T-cell (primary cell): ENCODE data around the gene CASP10. TPM values are rescaled to one million over a fixed set of nuclear protein-coding genes. Genes with fewer than 3 reads are reported as not detected.

ENCODE experiments used
- ATAC-seq, 4 experiments: fragments of 200-7000 bp in 3 of 4; fragments of 150-1000 bp in 1 of 4; cut with Tn5 transposase; replicated peaks in 1 of 4; 1 replicate in 3 of 4; 2 replicates in 1 of 4; pipeline ENCODE4 v1.10.0; 2021; ENCODE audit warnings: moderate library complexity in 3 of 4, mild to moderate bottlenecking in 2 of 4, moderate number of reproducible peaks in 1 of 4
- CTCF ChIA-PET, 2 donors: fragments of 300-600 bp; sonication (Branson Sonifier 250); formaldehyde crosslinking; loops; one replicate each; lab custom pipeline; 2022; ENCODE audit warnings: antibody characterized with exemption in 2 of 2; lab: Charles Lee
- POLR2A ChIA-PET, 2 donors: fragments of 300-600 bp; sonication (Branson Sonifier 250); formaldehyde crosslinking; loops; one replicate each; lab custom pipeline; 2022; ENCODE audit warnings: antibody characterized with exemption in 2 of 2; lab: Charles Lee
- DNase-seq, 35 experiments: peaks; one replicate each; pipeline versions ENCODE4 v3.0.0 to v3.0.0-alpha.2; 2013 to 2023
- H3K27ac ChIP-seq: one replicate; pipeline ENCODE4 v1.5.1; 2013; ENCODE audit warnings: low read length
- H3K27me3 ChIP-seq, 2 experiments: replicated peaks in 1 of 2; 1 replicate in 1 of 2; 2 replicates in 1 of 2; pipeline versions ENCODE4 v1.6.1 to v1.7.0; 2013; ENCODE audit warnings: low read length in 1 of 2, mixed read lengths in 1 of 2; ENCODE audit not compliant: control insufficient read depth in 2 of 2, insufficient read depth in 2 of 2; ENCODE audit errors: extremely low read depth in 1 of 2
- H3K36me3 ChIP-seq, 2 donors: 1 replicate in 1 of 2; 2 replicates in 1 of 2; pipeline versions ENCODE4 v1.6.1 to v1.7.0; 2013; ENCODE audit warnings: low read length in 1 of 2; ENCODE audit not compliant: control insufficient read depth in 2 of 2, insufficient read depth in 1 of 2; ENCODE audit errors: extremely low read depth in 1 of 2
- H3K4me1 ChIP-seq, 2 experiments: 1 replicate in 1 of 2; 2 replicates in 1 of 2; pipeline versions ENCODE4 v1.6.1 to v1.7.0; 2013; ENCODE audit warnings: low read length in 2 of 2, mixed read lengths in 1 of 2; ENCODE audit not compliant: insufficient read depth in 2 of 2, control insufficient read depth in 1 of 2; ENCODE audit errors: extremely low read depth in 1 of 2
- H3K4me3 ChIP-seq, 2 donors: 1 replicate in 1 of 2; 2 replicates in 1 of 2; pipeline versions ENCODE4 v1.5.1 to v1.7.0; 2013; ENCODE audit warnings: mild to moderate bottlenecking in 2 of 2, low read length in 1 of 2, moderate library complexity in 1 of 2; ENCODE audit not compliant: control insufficient read depth in 1 of 2; ENCODE audit errors: extremely low read depth in 1 of 2
- H3K9me3 ChIP-seq: 2 replicates; pipeline ENCODE4 v1.7.0; 2013
- H3K27ac Mint-ChIP-seq, 2 donors: one replicate each; pipeline ENCODE4 v1.8.0; 2020 to 2021; ENCODE audit warnings: mild to moderate bottlenecking in 2 of 2, mixed read lengths in 2 of 2
- H3K27me3 Mint-ChIP-seq, 2 donors: one replicate each; pipeline ENCODE4 v1.8.0; 2021 to 2022; ENCODE audit warnings: mixed read lengths in 2 of 2
- H3K36me3 Mint-ChIP-seq: one replicate; pipeline ENCODE4 v1.8.0; 2021; ENCODE audit warnings: mixed read lengths
- H3K4me1 Mint-ChIP-seq, 3 donors: one replicate each; pipeline ENCODE4 v1.8.0; 2020 to 2022; ENCODE audit warnings: mixed read lengths in 3 of 3, mild to moderate bottlenecking in 1 of 3
- H3K4me3 Mint-ChIP-seq, 3 donors: one replicate each; pipeline ENCODE4 v1.8.0; 2020 to 2022; ENCODE audit warnings: mild to moderate bottlenecking in 3 of 3, mixed read lengths in 3 of 3, moderate library complexity in 3 of 3
- H3K9me3 Mint-ChIP-seq, 3 donors: one replicate each; pipeline ENCODE4 v1.8.0; 2020 to 2022; ENCODE audit warnings: mixed read lengths in 3 of 3
- WGBS: methylation state at CpG from one replicate; pipeline ENCODE4 v1.1.5; 2013; ENCODE audit warnings: missing lambda C conversion rate; ENCODE audit not compliant: insufficient coverage; 5-methylcytosine and 5-hydroxymethylcytosine counted together
- total RNA-seq, 35 experiments: library from RNA in 6 of 35; stranded (reverse) in 6 of 35; fragments of 120-200 nt in 1 of 35; gene quantifications; one replicate each; pipeline versions ENCODE4 v1.2.1 to v1.2.4 and lab custom pipeline; 2013 to 2026

Gene CASP10
- total RNA-seq, 5 donors from 2014 or later (not counting 1 experiment from before 2014, with no cell fraction given), result 23.3 to 46.4 (median 29.2) TPM

DNA sequence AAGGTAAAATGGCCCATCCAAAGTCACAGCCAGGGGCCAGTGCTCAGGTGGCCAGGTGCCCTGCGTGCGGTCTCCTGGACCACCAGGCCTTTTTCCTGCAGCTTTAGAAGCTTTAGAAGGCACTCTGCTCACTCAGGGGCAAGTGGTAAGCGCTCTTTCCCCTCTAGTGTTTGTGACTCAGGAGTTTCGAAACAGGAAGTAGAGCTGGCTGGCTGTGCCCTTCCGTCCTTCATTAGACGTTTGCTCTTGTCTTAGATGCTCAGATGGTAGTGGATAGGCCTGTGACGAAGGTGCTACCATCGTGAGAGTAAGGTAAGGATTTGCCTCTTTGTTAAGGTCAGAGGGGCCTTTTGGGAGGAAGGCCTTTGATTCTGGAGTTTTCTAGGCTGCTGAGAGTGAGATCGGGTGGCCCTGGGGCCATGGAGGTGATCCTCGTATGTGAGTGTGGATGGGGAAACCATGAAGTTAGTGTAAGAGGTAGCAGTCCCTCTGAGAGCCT, 77.4 kb downstream of the CASP10 start, which contains the start of gene CASP8:
Gene CASP8 (plus strand): TSS at position 235 of the 499 bp plus-strand sequence. CDS start 5,951 bp downstream, outside the sequence.
- Histone ChIP-seq H3K27me3 (no peaks in the 10 kb centered on the region), H3K36me3 (no peaks in the 10 kb centered on the region), H3K27ac (peak within 1 kb of the TSS; percentile 99), H3K4me1 (peaks cover 49 to 65% of the 10 kb centered on the region in 2 experiments), H3K4me3 (peak within 1 kb of the TSS; percentile 66 to 72), H3K9me3 (no peaks in the 10 kb centered on the region)
- Mint-ChIP-seq H3K4me3 (peak within 1 kb of the TSS; percentile 92 to 100 (median 97)), H3K27ac (peak within 1 kb of the TSS; percentile 99), H3K36me3 (peaks cover 24% of the 10 kb centered on the region), H3K9me3 (no peaks in the 10 kb centered on the region), H3K4me1 (peaks cover 73 to 88% (median 76%) of the 10 kb centered on the region in 3 donors), H3K27me3 (no peaks in the 10 kb centered on the region)
- POLR2A ChIA-PET, result interaction anchor here (0.5 to 5.1 kb wide), 7 partner anchors 13 to 520 kb away, joined by 3 to 32 read pairs (median 5); partner anchors contain the start of gene ALS2 (in 1 of the 2)
- peak; percentile 41 to 86 (median 63) for DNase-seq
- CTCF ChIA-PET, result interaction anchor here (0.6 to 7.2 kb wide), 12 partner anchors 9 to 191 kb away, joined by 3 to 89 read pairs (median 5); no protein-coding TSS in a partner anchor
- 0% methylated on average over 9 of the region's 10 CpGs for WGBS
- ATAC-seq, result peak; percentile 15 to 45 (median 36)

DNA sequence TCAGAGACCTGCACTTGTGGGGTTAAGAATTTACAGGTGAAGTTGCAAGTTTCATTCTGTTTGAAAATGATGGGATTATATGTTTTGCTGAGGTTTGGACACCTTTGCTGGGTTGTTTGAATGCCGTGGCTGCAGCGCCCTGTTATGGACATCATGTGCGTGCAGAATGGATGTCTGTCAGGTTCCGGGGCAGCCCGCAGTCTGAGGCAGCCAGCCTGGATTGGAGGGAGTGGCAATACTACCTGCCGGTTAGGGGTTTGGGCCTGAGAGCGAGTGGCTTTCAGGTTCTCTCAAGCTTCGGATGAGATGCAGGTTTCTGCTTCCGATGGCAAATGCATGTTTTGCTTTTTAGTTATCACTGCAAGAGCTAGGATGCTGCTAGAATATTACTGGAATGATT, 78.5 kb downstream of the CASP10 start:
- Mint-ChIP-seq H3K4me3 (peak overlapping the region; percentile 92 to 100 (median 97)), H3K36me3 (peaks cover 33% of the 10 kb centered on the region), H3K9me3 (no peaks in the 10 kb centered on the region), H3K27me3 (no peaks in the 10 kb centered on the region), H3K27ac (peak overlapping the region; percentile 98 to 99), H3K4me1 (peaks cover 74 to 89% (median 78%) of the 10 kb centered on the region in 3 donors)
- 4% methylated on average over 8 of the region's 9 CpGs for WGBS
- H3K36me3 ChIP-seq, result peaks cover 0 to 6% of the 10 kb centered on the region in 2 donors
- ChIA-PET CTCF (interaction anchor here (0.7 to 7.2 kb wide), 11 partner anchors 8 to 124 kb away, joined by 3 to 89 read pairs (median 4); no protein-coding TSS in a partner anchor), POLR2A (interaction anchor here (0.7 to 5.1 kb wide), 9 partner anchors 8 to 397 kb away, joined by 3 to 32 read pairs (median 5); partner anchors contain the start of gene CLK1 (in 1 of the 2))
- peak overlapping the region; percentile 41 to 66 for H3K4me3 ChIP-seq
- DNase-seq (peak in 34 of 35 experiments; percentile 23 to 73 (median 49)), ATAC-seq (peak in 3 of 4 experiments; percentile 6 to 11 (median 9))
- no peaks in the 10 kb centered on the region for H3K27me3 ChIP-seq
- peak overlapping the region; percentile 99 for H3K27ac ChIP-seq
- H3K9me3 ChIP-seq, result no peaks in the 10 kb centered on the region
- peaks cover 40 to 65% of the 10 kb centered on the region in 2 experiments for H3K4me1 ChIP-seq

DNA sequence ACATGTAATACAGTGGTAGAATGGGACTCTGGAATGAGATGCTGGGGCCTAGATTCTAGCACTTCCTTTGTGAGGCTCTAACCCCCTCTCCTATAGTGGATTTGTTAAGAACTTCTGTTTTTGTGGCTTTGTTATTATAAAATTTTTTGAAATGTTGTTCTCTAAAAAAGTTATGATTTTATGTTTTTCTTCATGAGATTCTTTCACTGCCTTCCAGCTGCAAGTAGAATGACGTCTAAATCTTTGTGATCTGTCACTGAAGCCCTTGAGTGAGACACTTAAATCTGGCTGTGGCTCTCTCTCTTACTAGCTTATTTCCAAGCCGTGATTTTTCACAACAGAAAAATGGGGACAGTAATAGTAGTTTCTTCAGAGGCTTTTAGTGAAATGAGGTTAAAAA, 79.0 kb downstream of the CASP10 start:
- CTCF ChIA-PET, result interaction anchor here (1.0 to 7.2 kb wide), 10 partner anchors 9 to 102 kb away, joined by 3 to 89 read pairs (median 4); no protein-coding TSS in a partner anchor
- Histone ChIP-seq H3K9me3 (no peaks in the 10 kb centered on the region), H3K27me3 (no peaks in the 10 kb centered on the region), H3K27ac (peak overlapping the region; percentile 99), H3K36me3 (peaks cover 4 to 10% of the 10 kb centered on the region in 2 donors), H3K4me1 (peaks cover 40 to 65% of the 10 kb centered on the region in 2 experiments), H3K4me3 (peak overlapping the region; percentile 41 to 66)
- H3K36me3 Mint-ChIP-seq, result peaks cover 37% of the 10 kb centered on the region
- no peak for ATAC-seq
- no peaks in the 10 kb centered on the region for H3K27me3 Mint-ChIP-seq
- H3K4me3 Mint-ChIP-seq, result peak overlapping the region; percentile 92 to 100 (median 97)
- peak overlapping the region; percentile 98 to 99 for H3K27ac Mint-ChIP-seq
- DNase-seq, result peak in 1 of 35 experiments; percentile 44
- no peaks in the 10 kb centered on the region for H3K9me3 Mint-ChIP-seq
- peaks cover 74 to 89% (median 78%) of the 10 kb centered on the region in 3 donors for H3K4me1 Mint-ChIP-seq
- WGBS, result no CpG with 5 or more reads among the region's 2 CpGs
- POLR2A ChIA-PET, result interaction anchor here (0.7 to 5.1 kb wide), 10 partner anchors 9 to 401 kb away, joined by 3 to 32 read pairs (median 4); partner anchors contain the start of gene CLK1 (in 1 of the 2)

DNA sequence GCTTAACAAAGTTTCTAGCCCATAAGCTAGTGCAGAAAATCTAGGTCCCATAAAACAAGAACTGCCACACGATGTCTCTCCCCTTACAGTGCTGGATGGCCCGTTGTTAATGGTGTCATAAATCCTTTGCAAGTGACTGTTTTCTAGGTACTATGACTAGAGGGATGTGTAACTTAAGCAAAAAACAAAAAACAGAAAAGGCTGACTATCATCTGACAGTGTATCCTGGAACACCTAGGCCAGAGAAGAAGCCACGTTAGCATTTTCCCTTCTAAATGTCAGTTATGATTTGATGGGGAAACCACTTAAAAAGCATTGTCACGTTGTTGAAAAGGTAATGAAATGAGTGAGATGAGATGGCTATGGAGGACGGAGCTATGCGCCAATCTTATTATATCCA, 79.8 kb downstream of the CASP10 start:
- ATAC-seq, result no peak
- POLR2A ChIA-PET, result interaction anchor here (1.1 to 5.1 kb wide), 5 partner anchors 10 to 402 kb away, joined by 3 to 32 read pairs (median 8); no protein-coding TSS in a partner anchor

DNA sequence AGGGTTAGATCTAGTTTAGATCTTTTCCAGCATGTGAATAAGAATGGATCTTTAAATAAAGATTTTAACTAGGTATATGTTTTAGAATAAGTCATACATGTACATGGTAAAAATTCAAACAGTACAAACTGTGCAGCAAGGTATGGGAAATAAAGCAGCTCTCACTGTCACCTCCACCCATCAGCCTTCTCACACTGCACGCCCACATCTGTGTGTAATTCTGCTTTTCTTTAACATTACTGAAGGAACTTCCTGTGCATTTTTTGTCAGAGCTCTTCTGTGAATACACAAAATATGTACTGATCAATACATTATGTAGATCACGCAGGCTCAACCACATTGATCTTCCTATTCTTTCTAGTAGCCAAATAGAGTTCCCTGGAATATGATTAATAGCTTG, 80.8 kb downstream of the CASP10 start:
- CTCF ChIA-PET, result interaction anchor here (0.6 to 7.2 kb wide), 5 partner anchors 9 to 370 kb away, joined by 3 to 89 read pairs (median 4); no protein-coding TSS in a partner anchor
- Histone ChIP-seq H3K36me3 (peaks cover 5 to 29% of the 10 kb centered on the region in 2 donors), H3K9me3 (no peaks in the 10 kb centered on the region), H3K27ac (peak overlapping the region; percentile 20), H3K4me3 (peak overlapping the region in 1 of 2 donors; percentile 6), H3K4me1 (peaks cover 35 to 64% of the 10 kb centered on the region in 2 experiments), H3K27me3 (no peaks in the 10 kb centered on the region)
- POLR2A ChIA-PET, result interaction anchor here (0.5 to 5.1 kb wide), 3 partner anchors 17 to 80 kb away, joined by 3 to 32 read pairs (median 8); no protein-coding TSS in a partner anchor
- no peaks in the 10 kb centered on the region for H3K9me3 Mint-ChIP-seq
- peaks cover 73 to 84% (median 74%) of the 10 kb centered on the region in 3 donors for H3K4me1 Mint-ChIP-seq
- no peaks in the 10 kb centered on the region for H3K27me3 Mint-ChIP-seq
- H3K36me3 Mint-ChIP-seq, result peaks cover 49% of the 10 kb centered on the region
- H3K4me3 Mint-ChIP-seq, result peak overlapping the region; percentile 86 to 96 (median 92)
- H3K27ac Mint-ChIP-seq, result peak overlapping the region; percentile 89
- 0% methylated on average over 1 of the region's 2 CpGs for WGBS
- ATAC-seq (peak in 2 of 4 experiments; percentile 17), DNase-seq (peak in 4 of 35 experiments; percentile 21 to 46 (median 26))

More for the DNA sequence above, 79.8 kb downstream of the CASP10 start:
- Mint-ChIP-seq H3K27ac (peak overlapping the region; percentile 89 to 93), H3K4me3 (peak overlapping the region; percentile 86 to 96 (median 92)), H3K4me1 (peaks cover 74 to 86% (median 77%) of the 10 kb centered on the region in 3 donors), H3K36me3 (peaks cover 44% of the 10 kb centered on the region), H3K9me3 (no peaks in the 10 kb centered on the region), H3K27me3 (no peaks in the 10 kb centered on the region)
- no CpG with 5 or more reads among the region's 6 CpGs for WGBS
- peak in 1 of 35 experiments; percentile 53 for DNase-seq
- Histone ChIP-seq H3K9me3 (no peaks in the 10 kb centered on the region), H3K27ac (peak overlapping the region; percentile 20), H3K4me3 (peak overlapping the region in 1 of 2 donors; percentile 66), H3K4me1 (peaks cover 37 to 64% of the 10 kb centered on the region in 2 experiments), H3K36me3 (peaks cover 5 to 18% of the 10 kb centered on the region in 2 donors), H3K27me3 (no peaks in the 10 kb centered on the region)
- CTCF ChIA-PET, result interaction anchor here (0.7 to 7.2 kb wide), 8 partner anchors 10 to 176 kb away, joined by 3 to 89 read pairs (median 4); no protein-coding TSS in a partner anchor
